Stomach smooth muscle (tissue), 2 donors: Measurements from ENCODE around the gene KIF5B.

Experiments used
- H3K27ac ChIP-seq: one replicate; pipeline ENCODE4 v1.7.0; 2013; ENCODE audit warnings: mild to moderate bottlenecking, low read length, inconsistent platforms
- H3K27me3 ChIP-seq, 2 donors: one replicate each; pipeline ENCODE4 v1.7.0; 2013; ENCODE audit warnings: low read length in 2 of 2; ENCODE audit not compliant: insufficient read depth in 2 of 2, control insufficient read depth in 1 of 2
- H3K36me3 ChIP-seq, 2 donors: one replicate each; pipeline ENCODE4 v1.7.0; 2013; ENCODE audit warnings: low read length in 2 of 2; ENCODE audit not compliant: control insufficient read depth in 2 of 2, insufficient read depth in 2 of 2
- H3K4me1 ChIP-seq: one replicate; pipeline ENCODE4 v1.7.0; 2013; ENCODE audit warnings: low read length; ENCODE audit not compliant: control insufficient read depth, insufficient read depth
- H3K4me3 ChIP-seq, 2 donors: one replicate each; pipeline ENCODE4 v1.7.0; 2013; ENCODE audit warnings: low read length in 2 of 2
- H3K9ac ChIP-seq, 2 donors: one replicate each; pipeline ENCODE4 v1.7.0; 2013; ENCODE audit warnings: low read length in 2 of 2, mild to moderate bottlenecking in 1 of 2
- H3K9me3 ChIP-seq, 2 donors: one replicate each; pipeline ENCODE4 v1.7.0; 2013; ENCODE audit warnings: low read length in 2 of 2; ENCODE audit not compliant: control insufficient read depth in 2 of 2
- donor health status: healthy.
- donor health status: Pancreatic carcinoma.

Gene KIF5B

GRCh38 chr10:31962826-31963588, 93.2 kb downstream of the KIF5B start:
- Histone ChIP-seq H3K27me3 (no peaks in the 10 kb centered on the region), H3K27ac (no peak overlapping the region)

GRCh38 chr10:31961277-31962074, 94.7 kb downstream of the KIF5B start:
- no peak overlapping the region for H3K27ac ChIP-seq
- H3K9ac ChIP-seq = no peak overlapping the region
- H3K36me3 ChIP-seq = no peaks in the 10 kb centered on the region
- no peaks in the 10 kb centered on the region for H3K9me3 ChIP-seq
- no peaks in the 10 kb centered on the region for H3K4me1 ChIP-seq
- no peak overlapping the region for H3K4me3 ChIP-seq
- H3K27me3 ChIP-seq = no peaks in the 10 kb centered on the region

More at GRCh38 chr10:31962826-31963588, 93.2 kb downstream of the KIF5B start:
- H3K9me3 ChIP-seq = no peaks in the 10 kb centered on the region
- no peak overlapping the region for H3K9ac ChIP-seq
- H3K4me3 ChIP-seq = no peak overlapping the region
- no peaks in the 10 kb centered on the region for H3K36me3 ChIP-seq
- H3K4me1 ChIP-seq = no peaks in the 10 kb centered on the region

GRCh38 chr10:31959461-31960173, 96.6 kb downstream of the KIF5B start:
- H3K36me3 ChIP-seq = no peaks in the 10 kb centered on the region
- no peaks in the 10 kb centered on the region for H3K4me1 ChIP-seq
- no peak overlapping the region for H3K9ac ChIP-seq
- no peak overlapping the region for H3K27ac ChIP-seq
- H3K4me3 ChIP-seq = no peak overlapping the region
- no peaks in the 10 kb centered on the region for H3K27me3 ChIP-seq
- peaks cover 0 to 4% of the 10 kb centered on the region in 2 donors for H3K9me3 ChIP-seq
